Measurements from ENCODE around the gene KDM4F.

KDM4F gene

GRCh38 chr11:95050595-95051202, 1.5 kb downstream of the KDM4F start:
- no peaks in the 10 kb centered on the region for H3K36me3 ChIP-seq (ENCODE audit: control insufficient read depth in 2 of 2, insufficient read depth in 1 of 2, low read length in 2 of 2)
- TF ChIP-seq ZNF48 (tag by site-specific recombination; IDR thresholded peaks at IDR 0.05) (no peak), ZFP3 (tag by site-specific recombination; IDR thresholded peaks at IDR 0.05; ENCODE audit: low read depth) (no peak), ZNF585B (tag by site-specific recombination; IDR thresholded peaks at IDR 0.05) (no peak), ZBTB8A (tag by site-specific recombination; IDR thresholded peaks at IDR 0.05) (no peak), GLI2 (tag by site-specific recombination; IDR thresholded peaks at IDR 0.05; ENCODE audit: borderline replicate concordance, low read depth) (no peak), HOXD13 (CRISPR knock-in tag; IDR thresholded peaks at IDR 0.05; ENCODE audit: borderline replicate concordance) (no peak), PATZ1 (tag by site-specific recombination; IDR thresholded peaks at IDR 0.05) (no peak), ZNF513 (tag by site-specific recombination; IDR thresholded peaks at IDR 0.05) (no peak)
- H3K9me3 ChIP-seq (ENCODE audit: control insufficient read depth, insufficient read depth, low read depth, low read length), result no peaks in the 10 kb centered on the region
- H3K4me1 ChIP-seq (ENCODE audit: control insufficient read depth, insufficient read depth, low read length), result no peaks in the 10 kb centered on the region
- POLR2A ChIA-PET, result no interaction called here
- H3K4me3 ChIP-seq (ENCODE audit: low read depth, low read length), result no peak overlapping the region
- CTCF ChIA-PET, result no interaction called here
- H3K27ac ChIP-seq (ENCODE audit: extremely low read depth, low read depth, low read length), result no peak overlapping the region

- Histone ChIP-seq H3K36me3 (ENCODE audit: control insufficient read depth in 2 of 2, insufficient read depth in 1 of 2, low read length in 2 of 2) (no peaks in the 10 kb centered on the region), H3K4me1 (ENCODE audit: control insufficient read depth, insufficient read depth, low read length) (no peaks in the 10 kb centered on the region), H3K27ac (ENCODE audit: extremely low read depth, low read depth, low read length) (no peak overlapping the region), H3K9me3 (ENCODE audit: control insufficient read depth, insufficient read depth, low read depth, low read length) (no peaks in the 10 kb centered on the region), H3K4me3 (ENCODE audit: low read depth, low read length) (no peak overlapping the region)
- ChIA-PET POLR2A (no interaction called here), CTCF (no interaction called here)
- TF ChIP-seq ZFP37 (tag by site-specific recombination; IDR thresholded peaks at IDR 0.05) (no peak), ZNF837 (tag by site-specific recombination; IDR thresholded peaks at IDR 0.05) (no peak), SETDB1 (IDR thresholded peaks at IDR 0.05; ENCODE audit: insufficient read length, low read length) (no peak), ZNF558 (tag by site-specific recombination; IDR thresholded peaks at IDR 0.05) (no peak), ZNF529 (tag by site-specific recombination; IDR thresholded peaks at IDR 0.05; ENCODE audit: insufficient replicate concordance) (no peak), ZSCAN4 (tag by site-specific recombination; IDR thresholded peaks at IDR 0.05) (no peak), ZNF121 (tag by site-specific recombination; IDR thresholded peaks at IDR 0.05) (no peak), ZNF146 (tag by site-specific recombination; IDR thresholded peaks at IDR 0.05) (no peak), ZNF473 (tag by site-specific recombination; IDR thresholded peaks at IDR 0.05) (no peak), ZBTB21 (tag by site-specific recombination; IDR thresholded peaks at IDR 0.05) (no peak), ZFHX2 (tag by site-specific recombination; conservative IDR thresholded peaks at IDR 0.05) (no peak), ZIC2 (tag by site-specific recombination; IDR thresholded peaks at IDR 0.05) (no peak)
These were observed 5.1 kb downstream of the KDM4F start for GRCh38 chr11:95054356-95054755.
